NT2/D1 (cell line): ENCODE measurements around the gene APOA5.

ENCODE experiments used
- SUZ12 ChIP-seq: IDR thresholded peaks from 2 replicates; pipeline ENCODE4 v1.6.1; 2011; ENCODE audit not compliant: insufficient read length, insufficient read depth; ENCODE audit errors: extremely low read depth
- ZNF274 ChIP-seq: IDR thresholded peaks from 2 replicates; pipeline ENCODE4 v1.6.1; 2011; ENCODE audit warnings: mild to moderate bottlenecking, low read depth, low read length

- TF ChIP-seq SUZ12 (no peak), ZNF274 (no peak)
Observed at GRCh38 chr11:116819049-116819448, 27.4 kb upstream of the APOA5 start.
